Stimulated activated naive CD8-positive, alpha-beta T cell treated with anti-CD3 and anti-CD28 coated beads, Interleukin-15, amount 100 ng/mL, for 72 hours (primary cell): ENCODE data around the gene HLCS.
A peak's percentile ranks its signal among the peaks of the same experiment; 100 is the strongest.

Experiments
- ATAC-seq: fragments of 150-1000 bp; cut with Tn5 transposase; 2 replicates; pipeline ENCODE4 v1.10.0; 2021; ENCODE audit warnings: mild to moderate bottlenecking, moderate library complexity
- DNase-seq, 2 donors: peaks; one replicate each; pipeline ENCODE4 v3.0.0; 2021 to 2022
- H3K27ac Mint-ChIP-seq, 2 donors: one replicate each; pipeline ENCODE4 v1.8.0; 2022; ENCODE audit warnings: mild to moderate bottlenecking in 2 of 2, mixed read lengths in 2 of 2, moderate library complexity in 2 of 2
- H3K27me3 Mint-ChIP-seq: one replicate; pipeline ENCODE4 v1.8.0; 2022; ENCODE audit warnings: mixed read lengths
- H3K4me1 Mint-ChIP-seq: one replicate; pipeline ENCODE4 v1.8.0; 2022; ENCODE audit warnings: mild to moderate bottlenecking, mixed read lengths
- H3K4me3 Mint-ChIP-seq, 2 donors: one replicate each; pipeline ENCODE4 v1.8.0; 2022; ENCODE audit warnings: mild to moderate bottlenecking in 2 of 2, mixed read lengths in 2 of 2, moderate library complexity in 1 of 2
- H3K9me3 Mint-ChIP-seq, 2 donors: one replicate each; pipeline ENCODE4 v1.8.0; 2022; ENCODE audit warnings: mixed read lengths in 2 of 2

HLCS gene

DNA sequence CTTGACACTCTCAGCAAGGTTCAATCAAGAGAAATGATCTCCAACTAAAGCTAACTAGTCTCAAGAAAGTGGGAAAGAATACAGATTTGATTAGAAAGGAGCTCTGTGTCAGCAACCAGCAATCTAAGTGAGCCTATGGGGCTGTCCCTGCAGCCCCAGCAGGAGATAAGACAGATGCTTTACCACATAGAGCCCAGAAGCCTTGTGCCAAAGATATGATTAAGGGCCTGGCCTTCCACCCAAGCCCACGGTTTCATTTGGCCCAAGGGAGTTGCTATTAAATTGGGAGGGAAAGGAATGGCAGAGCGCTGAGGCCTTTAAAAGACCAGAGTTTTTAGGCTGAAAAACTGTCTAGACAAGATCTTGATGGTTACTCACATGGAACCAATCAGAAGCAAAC is 74.8 kb downstream of the HLCS start:
- Mint-ChIP-seq H3K27ac (peak overlapping the region in 1 of 2 donors; percentile 27), H3K27me3 (no peaks in the 10 kb centered on the region), H3K4me1 (no peaks in the 10 kb centered on the region), H3K9me3 (no peaks in the 10 kb centered on the region), H3K4me3 (no peak overlapping the region)
- no peak for DNase-seq
- ATAC-seq = no peak

DNA sequence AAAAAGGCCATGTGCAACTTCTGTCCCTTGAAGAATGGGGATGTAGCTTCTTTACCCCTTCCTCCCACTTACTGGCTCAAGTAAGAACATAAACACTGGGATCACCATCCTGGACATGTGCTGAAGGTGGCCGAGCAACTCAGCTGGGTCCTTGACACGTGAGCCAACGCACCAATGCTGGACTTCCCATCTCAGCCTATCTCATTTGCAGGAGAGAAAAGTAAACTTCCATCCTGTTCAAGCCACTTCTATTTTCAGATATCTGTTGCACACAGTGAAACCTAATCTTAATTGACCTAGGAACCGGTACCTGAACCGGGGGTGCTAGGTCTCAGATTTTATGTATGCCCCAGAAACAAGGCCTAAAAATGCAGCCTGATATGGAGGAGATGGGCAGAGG is 75.3 kb downstream of the HLCS start:
- H3K27me3 Mint-ChIP-seq = no peaks in the 10 kb centered on the region
- no peak overlapping the region for H3K4me3 Mint-ChIP-seq
- H3K4me1 Mint-ChIP-seq = no peaks in the 10 kb centered on the region
- no peak overlapping the region for H3K27ac Mint-ChIP-seq
- DNase-seq (no peak), ATAC-seq (no peak)
- H3K9me3 Mint-ChIP-seq = no peaks in the 10 kb centered on the region

DNA sequence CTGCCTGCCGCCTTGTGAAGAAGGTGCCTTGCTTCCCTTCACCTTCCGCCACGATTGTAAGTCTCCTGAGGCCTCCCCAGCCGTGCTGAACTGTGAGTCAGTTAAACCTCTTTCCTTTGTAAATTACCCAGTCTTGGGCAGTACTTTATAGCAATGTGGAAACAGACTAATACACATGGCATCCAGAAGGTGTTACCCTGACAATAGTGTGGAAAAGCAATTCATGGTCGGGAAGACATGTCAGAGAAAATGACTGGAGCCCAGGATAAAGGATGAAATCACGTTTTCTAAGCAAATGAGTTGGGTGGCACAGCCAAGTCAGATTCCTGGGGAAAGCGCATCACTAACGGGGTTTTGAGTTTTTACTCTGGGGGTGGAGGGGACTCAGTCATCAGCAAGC is 76.4 kb downstream of the HLCS start:
- H3K27ac Mint-ChIP-seq = peak overlapping the region in 1 of 2 donors; percentile 5
- H3K4me1 Mint-ChIP-seq = no peaks in the 10 kb centered on the region
- H3K27me3 Mint-ChIP-seq = no peaks in the 10 kb centered on the region
- DNase-seq = no peak
- H3K9me3 Mint-ChIP-seq = no peaks in the 10 kb centered on the region
- no peak for ATAC-seq
- H3K4me3 Mint-ChIP-seq = no peak overlapping the region

DNA sequence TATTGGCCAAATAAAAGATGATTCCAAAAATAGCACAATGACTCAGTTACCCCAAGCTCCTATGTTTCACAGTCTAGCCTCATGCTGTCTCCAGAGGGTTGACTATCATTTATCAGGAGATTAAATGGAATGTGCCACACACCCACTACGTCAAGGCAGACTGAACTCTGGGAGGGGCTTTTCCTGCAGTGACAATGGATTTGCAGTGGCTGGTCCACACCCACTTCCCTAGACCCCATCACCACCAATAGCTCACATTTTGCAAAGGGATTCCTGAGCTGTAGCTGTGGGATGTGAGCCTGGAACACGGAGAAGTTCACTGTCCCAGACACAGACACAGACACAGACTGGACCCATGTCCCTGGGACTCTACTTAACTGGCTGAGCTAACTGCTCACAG is 77.1 kb downstream of the HLCS start:
- Mint-ChIP-seq H3K27me3 (no peaks in the 10 kb centered on the region), H3K27ac (no peak overlapping the region), H3K9me3 (peaks cover 0 to 3% of the 10 kb centered on the region in 2 donors), H3K4me1 (no peaks in the 10 kb centered on the region), H3K4me3 (no peak overlapping the region)
- ATAC-seq (no peak), DNase-seq (no peak)

- DNase-seq (no peak), ATAC-seq (no peak)
- no peak overlapping the region for H3K27ac Mint-ChIP-seq
- H3K9me3 Mint-ChIP-seq = peaks cover 0 to 12% of the 10 kb centered on the region in 2 donors
- no peaks in the 10 kb centered on the region for H3K4me1 Mint-ChIP-seq
- H3K4me3 Mint-ChIP-seq = no peak overlapping the region
- no peaks in the 10 kb centered on the region for H3K27me3 Mint-ChIP-seq
Measured at GRCh38 chr21:36888466-36888865, 78.0 kb downstream of the HLCS start.

- Mint-ChIP-seq H3K4me3 (no peak overlapping the region), H3K4me1 (no peaks in the 10 kb centered on the region), H3K9me3 (peaks cover 3 to 17% of the 10 kb centered on the region in 2 donors), H3K27me3 (no peaks in the 10 kb centered on the region), H3K27ac (no peak overlapping the region)
- DNase-seq (no peak), ATAC-seq (no peak)
Measured at GRCh38 chr21:36887963-36888362, 78.5 kb downstream of the HLCS start.

GRCh38 chr21:36883532-36884486 is 82.7 kb downstream of the HLCS start:
- Mint-ChIP-seq H3K4me3 (no peak overlapping the region), H3K9me3 (peaks cover 5 to 21% of the 10 kb centered on the region in 2 donors), H3K4me1 (no peaks in the 10 kb centered on the region), H3K27ac (no peak overlapping the region), H3K27me3 (no peaks in the 10 kb centered on the region)
- no peak for DNase-seq
- ATAC-seq = no peak

GRCh38 chr21:36882776-36883175 is 83.7 kb downstream of the HLCS start:
- Mint-ChIP-seq H3K27me3 (no peaks in the 10 kb centered on the region), H3K4me3 (no peak overlapping the region), H3K27ac (no peak overlapping the region), H3K9me3 (peaks cover 10 to 21% of the 10 kb centered on the region in 2 donors), H3K4me1 (no peaks in the 10 kb centered on the region)
- ATAC-seq = no peak
- DNase-seq = no peak

DNA sequence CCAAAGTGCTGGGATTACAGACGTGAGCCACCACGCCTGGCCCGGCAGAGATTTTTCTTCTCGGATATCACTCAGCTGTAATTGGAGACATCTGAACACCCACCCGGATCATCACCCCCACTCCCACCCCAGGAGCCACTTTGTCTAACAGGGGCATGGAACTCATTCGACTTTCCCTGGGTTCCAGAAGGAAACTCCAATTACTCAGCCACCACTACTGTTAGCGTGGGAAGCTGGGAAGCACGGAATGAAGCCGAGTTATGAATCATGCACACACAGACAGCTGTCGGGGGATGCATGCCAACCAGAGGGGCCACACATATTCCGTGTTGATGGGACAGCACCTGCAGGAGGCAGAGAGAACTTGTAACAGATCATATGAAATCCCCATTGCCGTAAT is 85.2 kb downstream of the HLCS start:
- ATAC-seq = no peak
- Mint-ChIP-seq H3K27me3 (no peaks in the 10 kb centered on the region), H3K9me3 (peaks cover 11 to 21% of the 10 kb centered on the region in 2 donors), H3K4me3 (no peak overlapping the region), H3K4me1 (no peaks in the 10 kb centered on the region), H3K27ac (no peak overlapping the region)
- DNase-seq = no peak

DNA sequence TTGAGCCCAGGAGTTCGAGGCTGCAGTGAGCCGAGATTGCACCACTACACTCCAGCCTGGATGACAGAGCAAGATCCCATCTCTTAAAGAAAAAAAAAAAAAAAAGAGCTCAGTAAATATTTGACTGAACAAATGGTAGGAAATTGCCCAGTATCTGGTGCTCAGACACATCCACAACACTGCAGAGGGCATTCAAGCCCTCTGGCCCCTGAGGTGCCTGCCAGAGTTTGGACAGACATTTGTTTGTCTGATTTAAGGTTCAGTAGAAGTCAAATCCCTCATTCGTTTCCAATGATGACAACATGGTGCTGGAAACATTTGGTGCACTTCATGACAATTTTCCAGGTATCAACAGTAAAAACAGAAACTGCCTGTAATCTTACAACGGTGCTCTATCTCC is 86.6 kb downstream of the HLCS start:
- H3K9me3 Mint-ChIP-seq = peaks cover 11 to 21% of the 10 kb centered on the region in 2 donors
- H3K27me3 Mint-ChIP-seq = no peaks in the 10 kb centered on the region
- H3K4me3 Mint-ChIP-seq = no peak overlapping the region
- ATAC-seq (no peak), DNase-seq (no peak)
- no peaks in the 10 kb centered on the region for H3K4me1 Mint-ChIP-seq
- no peak overlapping the region for H3K27ac Mint-ChIP-seq

DNA sequence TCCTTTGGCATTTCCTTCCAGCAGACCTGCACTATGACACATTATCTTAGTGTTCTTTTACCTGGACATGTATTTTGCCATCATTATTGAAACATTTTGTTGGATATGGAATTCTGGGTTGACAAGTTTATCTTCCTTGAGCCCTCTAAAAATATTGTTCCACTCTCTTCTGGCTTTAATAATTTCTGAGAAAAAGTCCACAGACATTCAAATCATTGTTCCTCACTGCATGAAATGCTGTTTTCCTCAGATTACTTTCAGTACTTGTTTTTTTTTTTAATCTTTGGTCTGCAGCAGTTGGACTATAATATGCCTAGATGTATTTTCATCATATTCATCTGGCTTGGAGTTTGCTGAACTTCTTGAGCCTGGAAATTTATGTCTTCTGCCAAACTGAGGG is 88.7 kb downstream of the HLCS start:
- DNase-seq (no peak), ATAC-seq (no peak)
- H3K27ac Mint-ChIP-seq = no peak overlapping the region
- peaks cover 2 to 6% of the 10 kb centered on the region in 2 donors for H3K9me3 Mint-ChIP-seq
- H3K4me1 Mint-ChIP-seq = no peaks in the 10 kb centered on the region
- H3K27me3 Mint-ChIP-seq = no peaks in the 10 kb centered on the region
- H3K4me3 Mint-ChIP-seq = no peak overlapping the region

- DNase-seq (no peak), ATAC-seq (no peak)
- no peaks in the 10 kb centered on the region for H3K4me1 Mint-ChIP-seq
- peak overlapping the region in 1 of 2 donors; percentile 27 for H3K27ac Mint-ChIP-seq
- H3K9me3 Mint-ChIP-seq = peaks cover 0 to 5% of the 10 kb centered on the region in 2 donors
- no peak overlapping the region for H3K4me3 Mint-ChIP-seq
- no peaks in the 10 kb centered on the region for H3K27me3 Mint-ChIP-seq
Measured at GRCh38 chr21:36874665-36875064, 91.8 kb downstream of the HLCS start.

GRCh38 chr21:36873513-36873912 is 93.0 kb downstream of the HLCS start:
- no peaks in the 10 kb centered on the region for H3K4me1 Mint-ChIP-seq
- ATAC-seq (no peak), DNase-seq (no peak)
- H3K27me3 Mint-ChIP-seq = no peaks in the 10 kb centered on the region
- peaks cover 0 to 5% of the 10 kb centered on the region in 2 donors for H3K9me3 Mint-ChIP-seq
- H3K4me3 Mint-ChIP-seq = no peak overlapping the region
- no peak overlapping the region for H3K27ac Mint-ChIP-seq

DNA sequence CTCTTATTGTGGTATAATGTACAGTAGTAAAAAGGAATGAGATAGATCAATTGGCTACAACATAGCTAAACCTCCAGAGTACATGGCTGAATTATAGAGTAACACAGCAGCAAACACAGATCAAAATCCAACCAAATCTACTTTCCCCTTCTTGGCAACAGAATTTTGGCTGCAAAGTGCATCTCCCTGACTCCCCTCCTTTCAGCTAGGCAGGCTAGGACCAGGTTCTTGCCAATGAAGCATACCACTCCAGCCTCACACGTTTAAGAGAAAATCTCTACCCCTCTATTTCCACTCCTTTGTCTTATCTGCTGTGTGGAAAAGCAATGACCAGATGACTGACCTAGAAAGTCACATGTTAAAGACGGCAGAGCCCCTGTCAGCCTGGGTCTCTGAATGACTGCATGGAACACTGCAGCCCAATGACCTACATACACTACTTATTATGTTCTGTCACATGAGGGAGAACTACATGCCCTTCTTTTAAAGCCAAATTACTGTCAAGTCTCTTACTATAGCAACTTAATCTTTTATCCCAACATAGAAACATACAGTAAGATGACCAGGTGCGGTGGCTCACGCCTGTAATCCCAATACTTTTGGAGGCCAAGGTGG is 99.1 kb downstream of the HLCS start:
- ATAC-seq (no peak), DNase-seq (no peak)
- Mint-ChIP-seq H3K27me3 (no peaks in the 10 kb centered on the region), H3K4me3 (no peak overlapping the region), H3K27ac (no peak overlapping the region), H3K4me1 (peaks cover 9% of the 10 kb centered on the region), H3K9me3 (no peaks in the 10 kb centered on the region)

- no peak overlapping the region for H3K27ac Mint-ChIP-seq
- ATAC-seq = no peak
- DNase-seq = no peak
- H3K9me3 Mint-ChIP-seq = no peaks in the 10 kb centered on the region
- H3K4me3 Mint-ChIP-seq = no peak overlapping the region
- H3K27me3 Mint-ChIP-seq = no peaks in the 10 kb centered on the region
- H3K4me1 Mint-ChIP-seq = peaks cover 9% of the 10 kb centered on the region
Measured at GRCh38 chr21:36866419-36866818, 100.0 kb downstream of the HLCS start.

DNA sequence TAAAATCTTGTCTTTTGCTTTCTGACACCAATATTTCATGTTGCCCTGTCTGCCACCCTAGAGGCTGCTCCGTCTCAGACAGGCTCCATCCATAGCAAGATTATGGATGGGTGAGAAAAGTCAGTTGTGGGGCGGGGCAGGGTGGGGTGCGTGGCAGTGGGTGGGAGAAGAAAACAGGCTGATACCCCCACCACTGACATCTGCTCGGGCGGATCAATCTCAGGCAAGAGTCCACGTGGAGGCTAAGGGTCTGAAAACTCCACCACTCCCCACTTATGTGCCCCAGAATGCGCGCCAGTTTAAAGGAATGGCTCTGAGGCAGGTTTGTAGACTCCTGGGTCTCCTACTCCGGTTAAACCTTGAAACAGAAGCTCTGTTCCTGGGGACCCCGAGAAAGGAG is 101.5 kb downstream of the HLCS start:
- Mint-ChIP-seq H3K4me1 (peaks cover 13% of the 10 kb centered on the region), H3K9me3 (no peaks in the 10 kb centered on the region), H3K27ac (no peak overlapping the region), H3K4me3 (no peak overlapping the region), H3K27me3 (no peaks in the 10 kb centered on the region)
- DNase-seq (no peak), ATAC-seq (no peak)
